Measurements from ENCODE around the gene DOK5. TPM values are rescaled to one million over a fixed set of nuclear protein-coding genes. Genes with fewer than 3 reads are reported as not detected.

DOK5 gene
- total RNA-seq, 1 donor from 2014 or later, result 0.74 TPM

GRCh38 chr20:54585217-54585616 lies 109.8 kb downstream of the DOK5 start:
- Histone ChIP-seq H3K4me1 (no peaks in the 10 kb centered on the region), H3K27ac (no peak overlapping the region), H3K9me3 (peaks cover 4% of the 10 kb centered on the region), H3K4me3 (no peak overlapping the region), H3K36me3 (no peaks in the 10 kb centered on the region), H3K27me3 (ENCODE audit: low read depth) (no peaks in the 10 kb centered on the region)
- TF ChIP-seq, protein P1, sequence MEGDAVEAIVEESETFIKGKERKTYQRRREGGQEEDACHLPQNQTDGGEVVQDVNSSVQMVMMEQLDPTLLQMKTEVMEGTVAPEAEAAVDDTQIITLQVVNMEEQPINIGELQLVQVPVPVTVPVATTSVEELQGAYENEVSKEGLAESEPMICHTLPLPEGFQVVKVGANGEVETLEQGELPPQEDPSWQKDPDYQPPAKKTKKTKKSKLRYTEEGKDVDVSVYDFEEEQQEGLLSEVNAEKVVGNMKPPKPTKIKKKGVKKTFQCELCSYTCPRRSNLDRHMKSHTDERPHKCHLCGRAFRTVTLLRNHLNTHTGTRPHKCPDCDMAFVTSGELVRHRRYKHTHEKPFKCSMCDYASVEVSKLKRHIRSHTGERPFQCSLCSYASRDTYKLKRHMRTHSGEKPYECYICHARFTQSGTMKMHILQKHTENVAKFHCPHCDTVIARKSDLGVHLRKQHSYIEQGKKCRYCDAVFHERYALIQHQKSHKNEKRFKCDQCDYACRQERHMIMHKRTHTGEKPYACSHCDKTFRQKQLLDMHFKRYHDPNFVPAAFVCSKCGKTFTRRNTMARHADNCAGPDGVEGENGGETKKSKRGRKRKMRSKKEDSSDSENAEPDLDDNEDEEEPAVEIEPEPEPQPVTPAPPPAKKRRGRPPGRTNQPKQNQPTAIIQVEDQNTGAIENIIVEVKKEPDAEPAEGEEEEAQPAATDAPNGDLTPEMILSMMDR (IDR thresholded peaks at IDR 0.05), result no peak
- DNase-seq, result no peak
- ATAC-seq, result no peak
- intact Hi-C loops (cut with DNase I), result no loop called here

DNA sequence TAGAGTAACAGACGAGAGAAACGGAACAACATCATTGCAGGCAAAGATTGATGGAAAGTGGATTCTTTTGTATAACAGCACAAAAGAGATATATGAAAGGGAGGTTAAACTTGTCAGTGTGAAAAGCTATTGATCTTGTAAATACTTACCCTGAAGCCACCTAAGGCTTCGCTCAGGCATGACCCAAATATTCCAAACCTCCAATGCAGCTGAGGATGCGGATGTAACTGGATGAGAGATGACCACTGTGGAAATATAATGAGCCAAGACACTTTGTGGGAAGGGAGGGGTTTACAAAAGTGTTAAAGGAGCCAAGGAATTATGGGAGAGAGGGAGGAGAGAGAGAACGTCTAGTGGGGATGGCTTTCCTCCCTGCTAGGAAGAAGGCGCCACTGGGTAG lies 112.0 kb downstream of the DOK5 start:
- TF ChIP-seq, protein P1 (IDR thresholded peaks at IDR 0.05), result no peak
- DNase-seq (no peak), ATAC-seq (no peak)
- Histone ChIP-seq H3K4me1 (no peaks in the 10 kb centered on the region), H3K9me3 (peaks cover 4% of the 10 kb centered on the region), H3K27me3 (ENCODE audit: low read depth) (no peaks in the 10 kb centered on the region), H3K4me3 (no peak overlapping the region), H3K27ac (no peak overlapping the region), H3K36me3 (no peaks in the 10 kb centered on the region)
- intact Hi-C loops (cut with DNase I), result no loop called here

GRCh38 chr20:54589402-54590030 lies 114.1 kb downstream of the DOK5 start:
- Histone ChIP-seq H3K4me1 (no peaks in the 10 kb centered on the region), H3K27ac (no peak overlapping the region), H3K9me3 (no peaks in the 10 kb centered on the region), H3K4me3 (no peak overlapping the region), H3K36me3 (no peaks in the 10 kb centered on the region), H3K27me3 (ENCODE audit: low read depth) (no peaks in the 10 kb centered on the region)
- TF ChIP-seq, protein P1 (IDR thresholded peaks at IDR 0.05), result no peak
- intact Hi-C loops (cut with DNase I), result no loop called here
- DNase-seq (no peak), ATAC-seq (no peak)

- Histone ChIP-seq H3K36me3 (no peaks in the 10 kb centered on the region), H3K4me1 (no peaks in the 10 kb centered on the region), H3K27me3 (ENCODE audit: low read depth) (no peaks in the 10 kb centered on the region), H3K27ac (no peak overlapping the region), H3K4me3 (no peak overlapping the region), H3K9me3 (no peaks in the 10 kb centered on the region)
- ATAC-seq (no peak), DNase-seq (no peak)
- TF ChIP-seq, protein P1 (IDR thresholded peaks at IDR 0.05), result no peak
- intact Hi-C loops (cut with DNase I), result no loop called here
Observed at GRCh38 chr20:54590856-54591255, 115.5 kb downstream of the DOK5 start.

- no peak for ATAC-seq
- intact Hi-C loops (cut with DNase I), result no loop called here
- H3K4me3 ChIP-seq, result no peak overlapping the region
Observed at GRCh38 chr20:54596651-54597050, 121.3 kb downstream of the DOK5 start.

More at GRCh38 chr20:54596651-54597050, 121.3 kb downstream of the DOK5 start:
- TF ChIP-seq, protein P1 (IDR thresholded peaks at IDR 0.05), result no peak
- Histone ChIP-seq H3K36me3 (no peaks in the 10 kb centered on the region), H3K4me1 (no peaks in the 10 kb centered on the region), H3K9me3 (no peaks in the 10 kb centered on the region), H3K27ac (no peak overlapping the region), H3K27me3 (ENCODE audit: low read depth) (no peaks in the 10 kb centered on the region)
- no peak for DNase-seq

Data from lower lobe of right lung (tissue), 2 donors.